ENCODE data around the gene N4BP2L2. TPM values are rescaled to one million over a fixed set of nuclear protein-coding genes. Genes with fewer than 3 reads are reported as not detected.

Gene N4BP2L2
- total RNA-seq, 1 donor from 2014 or later, result 124 TPM

DNA sequence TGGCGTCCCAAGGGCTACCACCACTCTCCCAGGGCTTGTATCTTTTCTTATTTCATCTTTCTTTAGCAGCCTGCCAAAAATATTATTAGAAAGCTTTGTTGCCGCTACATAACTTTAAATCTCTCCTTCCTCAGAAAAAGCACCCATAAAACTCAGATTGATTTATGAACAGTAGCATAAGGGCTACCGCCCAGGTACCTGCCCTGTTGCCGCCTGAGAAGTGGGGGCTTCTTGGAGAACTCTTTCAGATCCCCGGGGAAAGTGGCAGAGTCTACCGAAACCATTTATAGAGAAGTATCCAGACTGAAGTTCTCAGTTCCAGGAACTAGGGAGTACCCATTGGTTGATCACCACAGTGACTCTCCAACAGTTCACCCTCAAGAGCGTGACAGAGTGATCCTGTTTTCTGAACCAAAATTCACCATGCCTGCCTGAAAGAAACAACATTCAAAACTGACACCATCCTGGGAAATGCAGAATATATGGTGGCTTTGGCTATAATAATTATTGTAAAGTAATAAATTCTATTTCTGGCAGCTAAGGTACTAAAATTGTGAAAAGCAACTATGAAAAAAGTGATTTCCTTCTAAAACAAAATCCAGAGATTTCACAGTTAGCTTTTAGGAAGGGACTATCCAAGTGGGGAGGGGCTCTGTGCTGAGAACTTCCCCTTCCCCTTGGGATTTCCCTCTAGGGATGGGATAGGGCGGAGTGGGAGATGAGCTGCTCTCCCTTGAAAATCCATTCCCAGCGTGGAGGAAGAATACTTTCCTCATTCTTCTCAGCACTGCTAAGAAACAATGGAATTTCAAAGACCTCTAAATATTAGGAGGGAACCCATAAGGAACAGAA lies 109.8 kb downstream of the N4BP2L2 start:
- Mint-ChIP-seq H3K36me3 (peaks cover 8% of the 10 kb centered on the region), H3K27ac (peak overlapping the region; percentile 34), H3K27me3 (peaks cover 15% of the 10 kb centered on the region), H3K9me3 (peaks cover 4% of the 10 kb centered on the region), H3K4me1 (ENCODE audit: unreplicated experiment) (peaks cover 17% of the 10 kb centered on the region), H3K4me3 (peak overlapping the region; percentile 88)
- TF ChIP-seq, protein P1, sequence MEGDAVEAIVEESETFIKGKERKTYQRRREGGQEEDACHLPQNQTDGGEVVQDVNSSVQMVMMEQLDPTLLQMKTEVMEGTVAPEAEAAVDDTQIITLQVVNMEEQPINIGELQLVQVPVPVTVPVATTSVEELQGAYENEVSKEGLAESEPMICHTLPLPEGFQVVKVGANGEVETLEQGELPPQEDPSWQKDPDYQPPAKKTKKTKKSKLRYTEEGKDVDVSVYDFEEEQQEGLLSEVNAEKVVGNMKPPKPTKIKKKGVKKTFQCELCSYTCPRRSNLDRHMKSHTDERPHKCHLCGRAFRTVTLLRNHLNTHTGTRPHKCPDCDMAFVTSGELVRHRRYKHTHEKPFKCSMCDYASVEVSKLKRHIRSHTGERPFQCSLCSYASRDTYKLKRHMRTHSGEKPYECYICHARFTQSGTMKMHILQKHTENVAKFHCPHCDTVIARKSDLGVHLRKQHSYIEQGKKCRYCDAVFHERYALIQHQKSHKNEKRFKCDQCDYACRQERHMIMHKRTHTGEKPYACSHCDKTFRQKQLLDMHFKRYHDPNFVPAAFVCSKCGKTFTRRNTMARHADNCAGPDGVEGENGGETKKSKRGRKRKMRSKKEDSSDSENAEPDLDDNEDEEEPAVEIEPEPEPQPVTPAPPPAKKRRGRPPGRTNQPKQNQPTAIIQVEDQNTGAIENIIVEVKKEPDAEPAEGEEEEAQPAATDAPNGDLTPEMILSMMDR (conservative IDR thresholded peaks at IDR 0.05), result no peak
- DNase-seq (ENCODE audit: extremely low spot score, unreplicated experiment), result no peak

DNA sequence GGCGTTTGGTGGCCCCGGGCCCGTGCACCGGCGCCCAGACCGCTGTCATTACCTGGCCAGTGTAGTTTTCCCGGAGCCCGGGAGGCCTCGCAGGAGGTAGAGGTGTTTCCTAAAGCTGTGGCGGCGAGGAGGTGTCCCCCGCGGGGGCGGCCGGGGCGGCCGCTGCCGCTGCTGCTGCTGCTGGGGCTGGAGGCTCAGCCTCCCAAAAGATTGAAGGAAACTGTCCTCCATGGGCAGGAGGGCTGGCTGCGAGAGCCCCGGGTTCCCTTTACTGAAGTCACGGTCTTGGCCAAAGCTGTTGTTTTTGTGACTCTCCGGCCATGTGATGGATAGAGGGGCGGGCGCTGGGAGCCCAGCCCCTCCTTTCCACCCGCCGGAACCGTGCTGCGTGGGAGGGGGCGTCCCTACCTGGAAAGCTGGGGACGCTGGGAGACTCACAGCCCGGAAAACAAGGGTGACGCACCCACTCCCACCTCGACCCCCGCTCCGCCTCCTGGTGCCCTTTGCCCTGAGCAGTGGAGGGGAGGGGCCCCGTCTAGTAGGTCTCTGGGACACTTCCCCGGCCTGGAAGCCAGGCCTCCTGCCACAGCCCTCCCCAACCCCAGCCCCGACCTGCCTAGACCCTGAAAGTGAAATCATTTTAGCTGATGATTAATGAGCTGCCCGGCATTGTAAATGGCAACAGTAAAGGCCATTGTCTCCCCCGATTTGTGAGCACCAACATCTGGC lies 110.6 kb downstream of the N4BP2L2 start, which contains the start of gene N4BP2L1:
TSS of gene N4BP2L1 (minus strand) at position 279 of the 729 bp plus-strand sequence. CDS start at position 231, 48 bp downstream.
- H3K9me3 Mint-ChIP-seq, result peaks cover 4% of the 10 kb centered on the region
- peak within 1 kb of the TSS; percentile 90 for H3K4me3 Mint-ChIP-seq
- peak within 1 kb of the TSS; percentile 77 for H3K27ac Mint-ChIP-seq
- TF ChIP-seq, protein P1 (conservative IDR thresholded peaks at IDR 0.05), result no peak
- H3K4me1 Mint-ChIP-seq (ENCODE audit: unreplicated experiment), result peaks cover 17% of the 10 kb centered on the region
- H3K36me3 Mint-ChIP-seq, result peaks cover 8% of the 10 kb centered on the region
- DNase-seq (ENCODE audit: extremely low spot score, unreplicated experiment), result no peak
- peaks cover 15% of the 10 kb centered on the region for H3K27me3 Mint-ChIP-seq

DNA sequence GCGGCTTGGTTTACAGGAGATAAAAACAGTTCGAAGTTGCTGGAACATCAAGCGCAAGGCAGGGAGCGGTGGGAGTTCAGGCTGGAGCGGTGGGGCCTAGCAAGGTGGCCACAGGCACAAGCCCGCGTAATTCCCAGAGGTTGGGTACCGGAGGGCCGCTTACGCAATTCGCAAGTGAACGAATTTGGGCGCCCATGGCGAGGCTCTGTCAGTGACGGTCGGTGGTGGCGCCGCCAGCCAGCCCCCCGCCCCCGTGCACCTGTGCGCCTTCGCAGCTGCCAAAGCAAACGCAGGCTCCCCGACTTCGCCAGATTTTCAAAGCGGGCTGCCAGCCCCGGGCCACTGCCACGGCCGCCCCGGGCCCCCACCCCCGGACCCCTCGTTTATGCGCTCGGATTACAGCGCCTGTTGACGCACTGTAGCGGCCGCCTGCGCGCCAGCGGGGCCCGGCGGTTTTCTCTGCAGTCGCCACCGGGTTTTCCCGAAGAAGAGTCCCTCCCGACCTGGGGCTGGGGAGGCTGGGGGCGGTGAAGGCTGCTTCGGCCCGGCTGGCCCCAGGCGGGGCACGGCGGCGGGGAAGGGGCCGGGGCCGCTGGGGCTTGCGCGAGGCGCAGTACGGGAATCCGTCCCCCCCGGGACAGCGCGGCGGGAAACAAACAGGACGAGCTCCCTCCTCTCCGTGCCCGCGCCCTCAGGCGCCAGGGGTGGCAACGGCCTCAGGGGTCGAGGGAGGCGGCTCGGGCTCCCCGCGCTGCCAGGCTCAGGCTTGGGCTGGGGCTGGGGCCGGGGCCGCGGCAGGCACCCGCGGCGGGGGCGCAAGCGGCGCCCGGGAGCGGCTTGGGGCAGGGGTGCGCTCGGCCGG lies 111.4 kb downstream of the N4BP2L2 start:
- peak overlapping the region; percentile 77 for H3K27ac Mint-ChIP-seq
- peak overlapping the region; percentile 90 for H3K4me3 Mint-ChIP-seq
- peaks cover 4% of the 10 kb centered on the region for H3K9me3 Mint-ChIP-seq
- TF ChIP-seq, protein P1 (conservative IDR thresholded peaks at IDR 0.05), result no peak
- peak; percentile 71 for DNase-seq (ENCODE audit: extremely low spot score, unreplicated experiment)
- H3K27me3 Mint-ChIP-seq, result peaks cover 15% of the 10 kb centered on the region
- peaks cover 8% of the 10 kb centered on the region for H3K36me3 Mint-ChIP-seq
- peaks cover 17% of the 10 kb centered on the region for H3K4me1 Mint-ChIP-seq (ENCODE audit: unreplicated experiment)

DNA sequence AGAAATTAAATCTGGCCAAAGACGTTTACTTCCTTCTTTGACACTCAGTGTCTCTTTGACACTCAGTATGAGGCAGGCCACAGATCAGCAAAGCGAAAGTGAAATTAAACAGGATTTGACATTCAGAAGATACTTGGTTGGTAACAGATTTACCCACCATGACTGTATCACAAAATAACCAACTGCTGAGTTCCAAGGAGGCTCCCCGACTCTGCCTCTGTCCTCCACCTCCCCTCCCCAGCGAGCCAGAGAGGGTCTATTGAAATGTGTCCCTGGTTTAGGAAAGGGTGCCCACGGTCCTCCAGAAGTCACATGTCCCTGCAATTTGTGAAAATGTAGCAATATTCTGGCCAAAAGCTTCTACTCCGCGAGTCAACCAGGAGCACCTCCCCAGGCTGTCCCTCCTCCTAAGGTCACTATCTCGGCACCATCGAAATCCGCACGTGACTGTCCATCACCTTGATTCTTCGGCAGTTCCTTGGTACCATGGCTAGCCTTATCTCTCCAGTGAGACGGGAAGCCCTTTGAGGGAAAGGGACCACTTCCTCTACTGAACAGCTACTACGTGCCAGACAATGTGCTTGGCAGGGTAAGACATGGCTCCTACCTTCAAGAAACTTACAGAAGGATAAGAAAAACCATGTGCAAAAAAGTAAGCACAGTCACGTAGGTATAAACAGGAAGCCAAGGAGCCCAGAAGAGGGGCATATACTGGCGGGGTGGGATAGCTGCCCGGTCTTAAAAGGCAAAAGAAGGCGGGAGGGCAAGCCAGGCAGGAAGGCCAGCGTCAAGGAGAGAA lies 112.2 kb downstream of the N4BP2L2 start:
- TF ChIP-seq, protein P1 (conservative IDR thresholded peaks at IDR 0.05), result no peak
- peak overlapping the region; percentile 77 for H3K27ac Mint-ChIP-seq
- H3K27me3 Mint-ChIP-seq, result peaks cover 15% of the 10 kb centered on the region
- peaks cover 17% of the 10 kb centered on the region for H3K4me1 Mint-ChIP-seq (ENCODE audit: unreplicated experiment)
- peaks cover 8% of the 10 kb centered on the region for H3K36me3 Mint-ChIP-seq
- no peak for DNase-seq (ENCODE audit: extremely low spot score, unreplicated experiment)
- H3K4me3 Mint-ChIP-seq, result peak overlapping the region; percentile 90
- peaks cover 4% of the 10 kb centered on the region for H3K9me3 Mint-ChIP-seq

Data from type B pancreatic cell (in vitro differentiated cells).